Fibroblast of pulmonary artery (primary cell): Measurements from ENCODE around the gene PLA2G10.
"Not testable (repeated sequence)": the region's sequence is repeated elsewhere in the genome, so short reads cannot be mapped to it uniquely, and the experiment has no call there.

ENCODE experiments used
- DNase-seq: peaks from one replicate; pipeline ENCODE4 v3.0.0-alpha.2; 2010; ENCODE audit warnings: low read depth
- H3K4me3 ChIP-seq: replicated peaks from 2 replicates; pipeline ENCODE4 v1.5.1; 2011; ENCODE audit warnings: low read depth, mild to moderate bottlenecking, control low read depth, low read length, moderate library complexity
- TF ChIP-seq, protein P1 (sequence below): IDR thresholded peaks from 2 replicates; pipeline ENCODE4 v1.5.1; 2011; ENCODE audit warnings: mild to moderate bottlenecking, control low read depth, low read length, inconsistent platforms; ENCODE audit errors: missing control alignments

The PLA2G10 gene, protein sequence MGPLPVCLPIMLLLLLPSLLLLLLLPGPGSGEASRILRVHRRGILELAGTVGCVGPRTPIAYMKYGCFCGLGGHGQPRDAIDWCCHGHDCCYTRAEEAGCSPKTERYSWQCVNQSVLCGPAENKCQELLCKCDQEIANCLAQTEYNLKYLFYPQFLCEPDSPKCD

DNA sequence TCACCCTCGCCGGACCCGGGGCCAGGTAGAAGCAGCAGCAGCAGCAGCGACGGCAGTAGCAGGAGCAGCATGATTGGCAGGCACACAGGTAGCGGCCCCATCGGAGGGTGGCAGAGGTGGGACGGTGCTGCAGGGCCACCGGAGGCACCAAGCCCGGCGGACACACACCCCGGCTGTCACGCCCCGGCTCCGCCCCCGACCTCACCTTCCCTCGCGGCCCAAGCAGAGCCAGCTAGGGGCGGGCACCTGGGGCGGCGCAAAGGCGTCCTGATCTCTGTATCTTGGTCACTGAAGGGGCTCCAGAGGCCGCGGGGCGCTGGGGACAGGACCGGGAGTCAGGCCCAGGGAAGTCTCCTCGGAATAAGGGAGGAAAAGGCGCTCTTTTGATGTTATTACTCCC is at the start of gene PLA2G10:
Gene PLA2G10 (minus strand): TSS at position 180 of the 400 bp plus-strand sequence. CDS start 79 bp downstream, at position 101.
- DNase-seq = not testable (repeated sequence)

DNA sequence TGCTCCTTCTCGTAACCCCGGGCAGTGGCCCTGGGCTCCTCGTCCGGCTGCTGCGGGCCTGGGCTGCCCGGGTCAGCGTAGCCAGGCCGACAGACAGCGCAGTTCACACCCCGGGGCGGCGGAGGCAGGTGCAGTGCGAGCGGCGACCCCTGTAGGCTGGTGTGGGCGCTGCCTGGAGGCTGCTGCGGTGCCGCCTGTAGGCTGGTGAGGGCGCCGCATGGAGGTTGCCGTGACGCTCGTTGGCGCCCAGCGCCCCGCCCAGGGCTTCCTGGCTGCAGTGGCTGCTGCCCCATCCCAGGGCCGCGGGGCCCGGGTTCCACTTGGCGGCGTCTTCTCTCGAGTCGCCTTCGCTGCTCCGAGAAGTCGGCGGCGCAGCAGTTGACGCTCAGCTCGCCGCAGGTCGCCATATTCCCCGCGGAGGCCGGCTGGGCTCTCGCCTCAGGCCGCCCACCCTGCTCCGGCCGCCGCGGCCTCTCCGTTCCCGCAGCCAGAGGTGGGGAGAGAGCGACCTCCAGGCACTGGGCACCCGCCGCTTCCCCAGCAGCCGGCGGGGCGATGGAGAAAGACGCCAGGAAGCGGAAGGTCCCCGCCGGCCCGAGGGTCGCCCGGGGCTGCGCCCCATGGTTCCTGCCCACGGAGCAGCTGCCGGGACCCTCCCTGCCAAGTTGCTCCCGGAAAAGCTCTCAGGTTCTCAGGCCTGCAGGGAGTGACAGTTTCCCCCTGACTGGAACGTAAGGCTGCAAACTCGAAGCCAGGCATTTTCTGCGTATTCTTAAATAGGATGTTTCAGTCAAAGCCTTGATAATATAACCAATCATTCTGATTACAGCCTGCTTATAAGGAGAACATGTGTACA is 48.4 kb upstream of the PLA2G10 start, which contains the start of gene NPIPA2:
Gene NPIPA2 (plus strand): TSS at position 261 of the 856 bp plus-strand sequence. CDS start 5,533 bp downstream, outside the sequence.
- not testable (repeated sequence) for H3K4me3 ChIP-seq, DNase-seq

More for the DNA sequence above, at the start of gene PLA2G10:
- H3K4me3 ChIP-seq = not testable (repeated sequence)

DNA sequence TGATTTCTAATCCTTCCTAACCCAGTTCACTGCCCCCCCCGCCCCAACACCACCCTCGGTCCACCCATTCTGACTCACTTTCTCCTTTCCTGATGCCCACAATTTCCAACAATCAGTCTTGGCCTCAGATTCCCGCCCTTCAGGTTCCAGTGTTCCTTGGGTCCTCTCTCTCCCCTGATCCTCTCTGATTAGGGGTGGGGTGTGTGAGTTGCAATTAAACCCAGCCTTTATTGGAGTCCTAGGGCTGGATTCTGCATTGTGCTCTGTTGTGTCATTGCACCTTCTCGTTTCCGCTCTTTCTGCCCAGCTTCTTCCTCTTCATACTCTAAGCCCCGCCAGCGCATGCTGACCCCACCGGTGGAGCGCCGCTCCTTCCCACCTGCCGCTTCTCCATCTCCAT is 47.7 kb upstream of the PLA2G10 start:
- not testable (repeated sequence) for DNase-seq, H3K4me3 ChIP-seq

DNA sequence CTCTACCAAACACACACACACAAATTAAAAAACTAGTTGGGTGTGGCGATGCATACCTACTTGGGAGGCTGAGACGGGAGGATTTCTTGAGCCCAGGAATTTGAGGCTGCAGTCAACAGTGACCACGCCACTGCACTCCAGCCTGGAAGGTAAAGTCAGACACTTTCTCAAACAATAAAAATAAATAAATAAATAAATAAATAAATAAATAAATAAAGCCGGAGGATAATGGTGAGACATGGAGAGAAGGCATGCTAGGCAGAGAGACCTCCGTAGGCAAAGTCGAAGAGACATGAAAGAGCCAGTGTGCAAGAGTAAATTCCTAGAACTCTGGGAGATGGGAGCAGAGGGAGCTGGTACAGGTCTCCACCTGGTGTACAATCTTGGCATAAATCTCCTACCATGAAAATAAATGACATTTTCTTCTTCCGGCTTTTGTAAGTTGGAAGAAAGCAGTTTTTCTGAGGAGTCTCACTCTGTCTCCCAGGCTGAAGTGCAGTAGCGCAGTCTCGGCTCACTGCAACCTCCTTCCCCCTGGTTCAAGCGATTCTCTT is 46.8 kb upstream of the PLA2G10 start:
- not testable (repeated sequence) for DNase-seq, H3K4me3 ChIP-seq

DNA sequence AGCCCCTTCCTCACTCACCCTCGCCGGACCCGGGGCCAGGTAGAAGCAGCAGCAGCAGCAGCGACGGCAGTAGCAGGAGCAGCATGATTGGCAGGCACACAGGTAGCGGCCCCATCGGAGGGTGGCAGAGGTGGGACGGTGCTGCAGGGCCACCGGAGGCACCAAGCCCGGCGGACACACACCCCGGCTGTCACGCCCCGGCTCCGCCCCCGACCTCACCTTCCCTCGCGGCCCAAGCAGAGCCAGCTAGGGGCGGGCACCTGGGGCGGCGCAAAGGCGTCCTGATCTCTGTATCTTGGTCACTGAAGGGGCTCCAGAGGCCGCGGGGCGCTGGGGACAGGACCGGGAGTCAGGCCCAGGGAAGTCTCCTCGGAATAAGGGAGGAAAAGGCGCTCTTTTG is 39.1 kb upstream of the PLA2G10 start:
- DNase-seq, H3K4me3 ChIP-seq: not testable (repeated sequence)

DNA sequence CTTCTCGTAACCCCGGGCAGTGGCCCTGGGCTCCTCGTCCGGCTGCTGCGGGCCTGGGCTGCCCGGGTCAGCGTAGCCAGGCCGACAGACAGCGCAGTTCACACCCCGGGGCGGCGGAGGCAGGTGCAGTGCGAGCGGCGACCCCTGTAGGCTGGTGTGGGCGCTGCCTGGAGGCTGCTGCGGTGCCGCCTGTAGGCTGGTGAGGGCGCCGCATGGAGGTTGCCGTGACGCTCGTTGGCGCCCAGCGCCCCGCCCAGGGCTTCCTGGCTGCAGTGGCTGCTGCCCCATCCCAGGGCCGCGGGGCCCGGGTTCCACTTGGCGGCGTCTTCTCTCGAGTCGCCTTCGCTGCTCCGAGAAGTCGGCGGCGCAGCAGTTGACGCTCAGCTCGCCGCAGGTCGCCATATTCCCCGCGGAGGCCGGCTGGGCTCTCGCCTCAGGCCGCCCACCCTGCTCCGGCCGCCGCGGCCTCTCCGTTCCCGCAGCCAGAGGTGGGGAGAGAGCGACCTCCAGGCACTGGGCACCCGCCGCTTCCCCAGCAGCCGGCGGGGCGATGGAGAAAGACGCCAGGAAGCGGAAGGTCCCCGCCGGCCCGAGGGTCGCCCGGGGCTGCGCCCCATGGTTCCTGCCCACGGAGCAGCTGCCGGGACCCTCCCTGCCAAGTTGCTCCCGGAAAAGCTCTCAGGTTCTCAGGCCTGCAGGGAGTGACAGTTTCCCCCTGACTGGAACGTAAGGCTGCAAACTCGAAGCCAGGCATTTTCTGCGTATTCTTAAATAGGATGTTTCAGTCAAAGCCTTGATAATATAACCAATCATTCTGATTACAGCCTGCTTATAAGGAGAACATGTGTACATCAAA is 9.3 kb upstream of the PLA2G10 start, which contains the start of gene NPIPA3:
Gene NPIPA3 (plus strand): TSS at position 256 of the 856 bp plus-strand sequence. CDS start 5,533 bp downstream, outside the sequence.
- not testable (repeated sequence) for DNase-seq, H3K4me3 ChIP-seq

DNA sequence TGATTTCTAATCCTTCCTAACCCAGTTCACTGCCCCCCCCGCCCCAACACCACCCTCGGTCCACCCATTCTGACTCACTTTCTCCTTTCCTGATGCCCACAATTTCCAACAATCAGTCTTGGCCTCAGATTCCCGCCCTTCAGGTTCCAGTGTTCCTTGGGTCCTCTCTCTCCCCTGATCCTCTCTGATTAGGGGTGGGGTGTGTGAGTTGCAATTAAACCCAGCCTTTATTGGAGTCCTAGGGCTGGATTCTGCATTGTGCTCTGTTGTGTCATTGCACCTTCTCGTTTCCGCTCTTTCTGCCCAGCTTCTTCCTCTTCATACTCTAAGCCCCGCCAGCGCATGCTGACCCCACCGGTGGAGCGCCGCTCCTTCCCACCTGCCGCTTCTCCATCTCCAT is 8.6 kb upstream of the PLA2G10 start:
- not testable (repeated sequence) for DNase-seq, H3K4me3 ChIP-seq

DNA sequence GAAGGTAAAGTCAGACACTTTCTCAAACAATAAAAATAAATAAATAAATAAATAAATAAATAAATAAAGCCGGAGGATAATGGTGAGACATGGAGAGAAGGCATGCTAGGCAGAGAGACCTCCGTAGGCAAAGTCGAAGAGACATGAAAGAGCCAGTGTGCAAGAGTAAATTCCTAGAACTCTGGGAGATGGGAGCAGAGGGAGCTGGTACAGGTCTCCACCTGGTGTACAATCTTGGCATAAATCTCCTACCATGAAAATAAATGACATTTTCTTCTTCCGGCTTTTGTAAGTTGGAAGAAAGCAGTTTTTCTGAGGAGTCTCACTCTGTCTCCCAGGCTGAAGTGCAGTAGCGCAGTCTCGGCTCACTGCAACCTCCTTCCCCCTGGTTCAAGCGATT is 7.8 kb upstream of the PLA2G10 start:
- not testable (repeated sequence) for H3K4me3 ChIP-seq, DNase-seq

DNA sequence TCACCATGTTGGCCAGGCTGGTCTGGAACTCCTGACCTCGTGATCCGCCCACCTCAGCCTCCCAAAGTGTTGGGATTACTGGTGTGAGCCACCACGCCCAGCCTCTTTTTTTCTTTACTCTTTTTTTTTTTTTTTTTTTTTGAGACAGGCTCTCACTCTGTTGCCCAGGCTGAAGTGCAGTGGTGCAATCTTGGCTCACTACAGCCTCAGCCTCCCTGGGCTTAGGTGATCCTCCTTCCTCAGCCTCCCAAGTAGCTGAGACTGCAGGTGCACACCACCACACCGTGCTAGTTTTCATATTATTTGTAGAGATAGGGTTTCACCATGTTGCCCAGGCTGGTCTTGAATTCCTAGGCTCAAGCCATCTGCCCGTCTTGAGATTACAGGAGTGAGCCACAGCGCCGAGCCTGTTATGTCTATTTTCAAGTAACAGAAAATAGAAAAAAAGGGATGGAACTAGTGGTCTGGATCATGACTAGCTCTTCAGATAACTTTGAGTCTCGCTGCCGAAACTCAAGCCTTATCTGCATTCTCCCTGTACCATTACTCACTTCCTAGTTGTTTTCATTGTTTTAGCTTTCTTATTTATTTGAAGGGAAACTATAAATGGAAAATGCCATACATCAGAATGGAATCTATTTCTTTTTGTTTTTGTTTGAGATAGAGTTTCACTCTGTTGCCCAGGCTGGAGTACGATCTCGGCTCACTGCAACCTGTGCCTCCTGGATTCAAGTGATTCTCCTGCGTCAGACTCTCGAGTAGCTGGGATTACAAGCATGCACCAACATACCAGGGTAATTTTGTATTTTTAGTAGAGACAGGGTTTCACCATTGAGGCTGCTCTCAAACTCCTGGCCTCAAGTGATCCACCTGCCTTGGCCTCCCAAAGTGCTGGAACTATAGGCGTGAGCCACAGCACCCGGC is 8.0 kb downstream of the PLA2G10 start:
- H3K4me3 ChIP-seq = not testable (repeated sequence)
- DNase-seq = peak; percentile 85

DNA sequence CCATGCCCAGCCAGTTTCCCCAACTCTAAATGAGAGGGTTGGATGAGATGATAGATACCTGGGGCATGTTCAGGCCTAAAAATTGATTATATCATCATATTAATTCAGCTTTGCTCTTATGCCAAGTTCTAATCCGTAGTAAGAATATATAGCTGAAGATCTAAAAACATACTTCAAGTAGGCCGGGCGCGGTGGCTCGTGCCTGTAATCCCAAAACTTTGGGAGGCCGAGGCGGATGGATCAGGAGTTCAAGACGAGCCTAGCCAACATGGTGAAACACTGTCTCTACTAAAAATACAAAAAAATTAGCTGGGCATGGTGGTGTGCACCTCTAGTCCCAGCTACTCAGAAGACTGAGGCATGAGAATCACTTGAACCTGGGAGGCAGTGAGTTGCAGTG is 12.0 kb downstream of the PLA2G10 start:
- DNase-seq = no peak
- H3K4me3 ChIP-seq = no peak overlapping the region
- TF ChIP-seq, protein P1, sequence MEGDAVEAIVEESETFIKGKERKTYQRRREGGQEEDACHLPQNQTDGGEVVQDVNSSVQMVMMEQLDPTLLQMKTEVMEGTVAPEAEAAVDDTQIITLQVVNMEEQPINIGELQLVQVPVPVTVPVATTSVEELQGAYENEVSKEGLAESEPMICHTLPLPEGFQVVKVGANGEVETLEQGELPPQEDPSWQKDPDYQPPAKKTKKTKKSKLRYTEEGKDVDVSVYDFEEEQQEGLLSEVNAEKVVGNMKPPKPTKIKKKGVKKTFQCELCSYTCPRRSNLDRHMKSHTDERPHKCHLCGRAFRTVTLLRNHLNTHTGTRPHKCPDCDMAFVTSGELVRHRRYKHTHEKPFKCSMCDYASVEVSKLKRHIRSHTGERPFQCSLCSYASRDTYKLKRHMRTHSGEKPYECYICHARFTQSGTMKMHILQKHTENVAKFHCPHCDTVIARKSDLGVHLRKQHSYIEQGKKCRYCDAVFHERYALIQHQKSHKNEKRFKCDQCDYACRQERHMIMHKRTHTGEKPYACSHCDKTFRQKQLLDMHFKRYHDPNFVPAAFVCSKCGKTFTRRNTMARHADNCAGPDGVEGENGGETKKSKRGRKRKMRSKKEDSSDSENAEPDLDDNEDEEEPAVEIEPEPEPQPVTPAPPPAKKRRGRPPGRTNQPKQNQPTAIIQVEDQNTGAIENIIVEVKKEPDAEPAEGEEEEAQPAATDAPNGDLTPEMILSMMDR = no peak

DNA sequence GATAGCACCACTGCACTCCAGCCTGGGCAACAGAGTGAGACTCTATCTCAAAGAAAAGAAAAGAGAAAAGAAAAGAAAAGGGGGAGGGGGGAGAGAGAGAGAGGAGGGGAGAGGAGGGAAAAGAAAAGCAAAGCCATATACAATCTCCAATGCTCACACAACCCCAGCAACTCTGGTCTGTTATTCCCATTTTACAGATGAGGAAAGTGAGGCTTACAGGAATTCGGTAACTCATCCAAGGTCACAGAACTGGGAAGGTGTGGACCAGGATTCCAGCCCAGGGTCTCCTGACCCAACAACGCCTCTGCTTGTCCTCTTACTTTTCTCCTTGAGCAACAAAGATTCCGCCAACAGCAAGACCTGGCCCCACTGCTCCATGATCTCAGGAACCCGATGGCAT is 13.0 kb downstream of the PLA2G10 start:
- TF ChIP-seq, protein P1 = no peak
- DNase-seq = no peak
- H3K4me3 ChIP-seq = no peak overlapping the region

DNA sequence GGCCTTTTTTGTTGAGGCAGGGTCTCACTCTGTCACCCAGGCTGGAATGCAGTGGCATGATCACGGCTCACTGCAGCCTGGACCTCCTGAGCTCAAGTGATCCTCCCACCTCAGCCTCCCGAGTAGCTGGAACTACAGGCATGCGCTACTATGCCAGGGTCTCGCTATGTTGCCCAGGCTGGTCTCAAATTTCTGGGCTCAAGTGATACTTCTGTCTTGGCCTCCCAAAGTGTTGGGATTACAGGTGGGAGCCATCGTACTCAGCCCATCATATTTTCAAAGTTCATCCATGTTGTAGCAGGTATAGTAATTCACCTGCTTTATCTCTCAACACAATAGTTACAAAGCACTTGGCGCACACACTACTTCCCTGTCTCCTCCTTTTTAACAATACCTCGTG is 13.7 kb downstream of the PLA2G10 start:
- not testable (repeated sequence) for H3K4me3 ChIP-seq, DNase-seq
